Tibial nerve (tissue), 4 donors: Measurements from ENCODE around the gene ZNF274.

Experiments used
- EP300 ChIP-seq, 2 donors: sonication (generic); formaldehyde crosslinking; IDR thresholded peaks; one replicate each; pipeline ENCODE4 v1.6.1; 2017; ENCODE audit warnings: antibody characterized with exemption in 2 of 2, mild to moderate bottlenecking in 1 of 2
- POLR2A ChIP-seq, 2 donors: fragments of 450-650 bp; IDR thresholded peaks; one replicate each; pipeline ENCODE4 v1.6.1; 2017; ENCODE audit warnings: antibody characterized with exemption in 2 of 2, mild to moderate bottlenecking in 2 of 2, moderate library complexity in 2 of 2
- TF ChIP-seq, protein P1 (sequence below), 5 experiments: fragments of 200-600 bp in 3 of 5; fragments of 450-650 bp in 2 of 5; sonication (generic) in 3 of 5; IDR thresholded peaks; one replicate each; pipeline ENCODE4 v1.5.1; 2016 to 2019; ENCODE audit warnings: antibody characterized with exemption in 5 of 5, mild to moderate bottlenecking in 3 of 5, moderate library complexity in 2 of 5

DNA sequence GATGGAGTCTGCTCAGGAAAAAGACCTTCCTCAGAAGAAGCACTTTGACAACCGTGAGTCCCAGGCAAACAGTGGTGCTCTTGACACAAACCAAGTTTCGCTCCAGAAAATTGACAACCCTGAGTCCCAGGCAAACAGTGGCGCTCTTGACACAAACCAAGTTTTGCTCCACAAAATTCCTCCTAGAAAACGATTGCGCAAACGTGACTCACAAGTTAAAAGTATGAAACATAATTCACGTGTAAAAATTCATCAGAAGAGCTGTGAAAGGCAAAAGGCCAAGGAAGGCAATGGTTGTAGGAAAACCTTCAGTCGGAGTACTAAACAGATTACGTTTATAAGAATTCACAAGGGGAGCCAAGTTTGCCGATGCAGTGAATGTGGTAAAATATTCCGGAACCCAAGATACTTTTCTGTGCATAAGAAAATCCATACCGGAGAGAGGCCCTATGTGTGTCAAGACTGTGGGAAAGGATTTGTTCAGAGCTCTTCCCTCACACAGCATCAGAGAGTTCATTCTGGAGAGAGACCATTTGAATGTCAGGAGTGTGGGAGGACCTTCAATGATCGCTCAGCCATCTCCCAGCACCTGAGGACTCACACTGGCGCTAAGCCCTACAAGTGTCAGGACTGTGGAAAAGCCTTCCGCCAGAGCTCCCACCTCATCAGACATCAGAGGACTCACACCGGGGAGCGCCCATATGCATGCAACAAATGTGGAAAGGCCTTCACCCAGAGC, 29.6 kb downstream of the ZNF274 start:
- TF ChIP-seq, protein P1, sequence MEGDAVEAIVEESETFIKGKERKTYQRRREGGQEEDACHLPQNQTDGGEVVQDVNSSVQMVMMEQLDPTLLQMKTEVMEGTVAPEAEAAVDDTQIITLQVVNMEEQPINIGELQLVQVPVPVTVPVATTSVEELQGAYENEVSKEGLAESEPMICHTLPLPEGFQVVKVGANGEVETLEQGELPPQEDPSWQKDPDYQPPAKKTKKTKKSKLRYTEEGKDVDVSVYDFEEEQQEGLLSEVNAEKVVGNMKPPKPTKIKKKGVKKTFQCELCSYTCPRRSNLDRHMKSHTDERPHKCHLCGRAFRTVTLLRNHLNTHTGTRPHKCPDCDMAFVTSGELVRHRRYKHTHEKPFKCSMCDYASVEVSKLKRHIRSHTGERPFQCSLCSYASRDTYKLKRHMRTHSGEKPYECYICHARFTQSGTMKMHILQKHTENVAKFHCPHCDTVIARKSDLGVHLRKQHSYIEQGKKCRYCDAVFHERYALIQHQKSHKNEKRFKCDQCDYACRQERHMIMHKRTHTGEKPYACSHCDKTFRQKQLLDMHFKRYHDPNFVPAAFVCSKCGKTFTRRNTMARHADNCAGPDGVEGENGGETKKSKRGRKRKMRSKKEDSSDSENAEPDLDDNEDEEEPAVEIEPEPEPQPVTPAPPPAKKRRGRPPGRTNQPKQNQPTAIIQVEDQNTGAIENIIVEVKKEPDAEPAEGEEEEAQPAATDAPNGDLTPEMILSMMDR (IDR thresholded peaks at IDR 0.05): no peak
- TF ChIP-seq POLR2A (IDR thresholded peaks at IDR 0.05): no peak
- TF ChIP-seq EP300 (IDR thresholded peaks at IDR 0.05): no peak
